Common myeloid progenitor, CD34-positive (primary cell): ENCODE data around the gene MYO1B.

Experiments
- CTCF ChIA-PET: fragments of 350-600 bp; sonication (Branson Sonifier 250); formaldehyde crosslinking; loops from one replicate; lab custom pipeline; 2021; ENCODE audit warnings: antibody characterized with exemption; lab: Charles Lee
- POLR2A ChIA-PET: fragments of 350-600 bp; sonication (Branson Sonifier 250); formaldehyde crosslinking; loops from one replicate; lab custom pipeline; 2021; ENCODE audit warnings: antibody characterized with exemption; lab: Charles Lee
- DNase-seq, 3 donors: peaks; one replicate each; pipeline versions ENCODE4 v3.0.0 to v3.0.0-alpha.2; 2013
- H3K27ac ChIP-seq, 2 experiments: 1 replicate in 1 of 2; 2 replicates in 1 of 2; pipeline ENCODE4 v1.7.0; 2013; ENCODE audit warnings: inconsistent platforms in 2 of 2, low read length in 2 of 2, mild to moderate bottlenecking in 2 of 2, low read depth in 1 of 2, moderate library complexity in 1 of 2; ENCODE audit not compliant: severe bottlenecking in 2 of 2, insufficient read depth in 1 of 2, poor library complexity in 1 of 2
- H3K27me3 ChIP-seq, 5 experiments: replicated peaks in 2 of 5; 1 replicate in 3 of 5; 2 replicates in 2 of 5; pipeline versions ENCODE4 v1.6.1 to v1.7.0; 2013; ENCODE audit warnings: low read length in 4 of 5, mild to moderate bottlenecking in 2 of 5, moderate library complexity in 2 of 5, inconsistent platforms in 1 of 5; ENCODE audit not compliant: insufficient read depth in 5 of 5, control insufficient read depth in 4 of 5
- H3K36me3 ChIP-seq, 4 experiments: 1 replicate in 2 of 4; 2 replicates in 2 of 4; pipeline versions ENCODE4 v1.6.1 to v1.7.0; 2013; ENCODE audit warnings: low read length in 3 of 4, control low read depth in 1 of 4, mild to moderate bottlenecking in 1 of 4; ENCODE audit not compliant: control insufficient read depth in 4 of 4, insufficient read depth in 4 of 4
- H3K4me1 ChIP-seq, 4 experiments: 1 replicate in 3 of 4; 2 replicates in 1 of 4; pipeline versions ENCODE4 v1.6.1 to v1.7.1; 2013; ENCODE audit warnings: low read length in 3 of 4, mild to moderate bottlenecking in 3 of 4, control low read depth in 1 of 4, inconsistent platforms in 1 of 4, moderate library complexity in 1 of 4; ENCODE audit not compliant: control insufficient read depth in 4 of 4, insufficient read depth in 4 of 4; ENCODE audit errors: control extremely low read depth in 1 of 4
- H3K4me3 ChIP-seq, 7 experiments: 1 replicate in 4 of 7; 2 replicates in 3 of 7; pipeline versions ENCODE4 v1.5.1 to v1.7.0; 2013; ENCODE audit warnings: mild to moderate bottlenecking in 7 of 7, low read length in 6 of 7, moderate library complexity in 6 of 7, inconsistent platforms in 2 of 7, low read depth in 2 of 7, control low read depth in 1 of 7; ENCODE audit not compliant: insufficient read depth in 4 of 7, control insufficient read depth in 1 of 7; ENCODE audit errors: extremely low read depth in 1 of 7
- H3K9me3 ChIP-seq, 5 experiments: 1 replicate in 4 of 5; 2 replicates in 1 of 5; pipeline versions ENCODE4 v1.6.1 to v1.7.1; 2013; ENCODE audit warnings: low read length in 4 of 5, mild to moderate bottlenecking in 2 of 5, inconsistent platforms in 1 of 5, low read depth in 1 of 5, moderate library complexity in 1 of 5; ENCODE audit not compliant: control insufficient read depth in 4 of 5, insufficient read depth in 2 of 5; ENCODE audit errors: control extremely low read depth in 1 of 5
- WGBS: methylation state at CpG from one replicate; pipeline ENCODE4 v1.1.5; 2013; ENCODE audit not compliant: insufficient coverage; 5-methylcytosine and 5-hydroxymethylcytosine counted together

Gene MYO1B

DNA sequence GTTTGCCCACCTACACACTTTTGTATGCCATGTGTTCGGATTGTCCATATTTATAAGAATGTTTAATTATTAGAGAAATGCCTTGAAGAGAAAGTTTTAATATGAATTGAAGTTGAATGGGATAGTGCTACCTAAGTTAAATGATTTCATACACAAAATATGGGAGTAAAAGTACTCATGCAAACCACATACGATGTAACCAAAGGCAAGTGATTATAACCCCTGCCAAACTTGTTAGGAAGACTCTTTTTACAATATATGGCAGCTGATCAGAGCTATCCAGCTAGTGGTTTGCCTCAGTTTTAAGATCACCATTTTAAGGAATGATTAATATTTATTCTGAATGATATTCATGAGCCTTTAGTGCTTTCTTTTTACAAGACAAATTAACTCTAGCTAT is 106.7 kb downstream of the MYO1B start:
- Histone ChIP-seq H3K4me3 (no peak overlapping the region), H3K27ac (no peak overlapping the region), H3K36me3 (no peaks in the 10 kb centered on the region), H3K27me3 (no peaks in the 10 kb centered on the region), H3K4me1 (no peaks in the 10 kb centered on the region), H3K9me3 (no peaks in the 10 kb centered on the region)
- DNase-seq: no peak
- ChIA-PET POLR2A (no interaction called here), CTCF (no interaction called here)
- 100% methylated on average over 1 of the region's 2 CpGs for WGBS

DNA sequence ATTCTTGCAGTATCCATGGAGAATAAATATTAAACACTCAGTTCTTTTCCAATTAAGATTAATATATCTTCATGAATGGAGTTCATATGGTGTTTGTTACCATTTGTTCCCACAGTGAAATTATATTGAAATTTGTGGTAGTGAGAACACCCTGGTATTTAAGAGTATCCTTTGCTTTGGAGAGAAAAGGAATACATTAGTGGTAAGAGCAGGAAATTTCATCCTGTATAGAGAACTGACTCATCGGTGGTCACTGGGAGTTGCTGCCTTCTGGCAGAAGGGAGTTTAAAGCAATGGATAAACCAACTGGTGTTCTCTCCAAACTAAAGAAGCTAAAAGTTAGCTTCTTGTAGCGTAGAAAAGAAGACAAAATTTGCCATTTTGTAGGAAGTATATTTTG is 107.3 kb downstream of the MYO1B start:
- Histone ChIP-seq H3K4me3 (no peak overlapping the region), H3K4me1 (no peaks in the 10 kb centered on the region), H3K27ac (no peak overlapping the region), H3K27me3 (no peaks in the 10 kb centered on the region), H3K9me3 (no peaks in the 10 kb centered on the region), H3K36me3 (no peaks in the 10 kb centered on the region)
- no peak for DNase-seq
- ChIA-PET POLR2A (no interaction called here), CTCF (no interaction called here)
- 100% methylated on average over 1 of the region's 2 CpGs for WGBS

GRCh38 chr2:191355170-191355758 is 110.1 kb downstream of the MYO1B start:
- Histone ChIP-seq H3K4me3 (no peak overlapping the region), H3K27me3 (no peaks in the 10 kb centered on the region), H3K36me3 (no peaks in the 10 kb centered on the region), H3K4me1 (no peaks in the 10 kb centered on the region), H3K27ac (no peak overlapping the region), H3K9me3 (no peaks in the 10 kb centered on the region)
- 100% methylated on average over 5 of the region's 8 CpGs for WGBS
- CTCF ChIA-PET: interaction anchor here (0.8 to 2.0 kb wide), 2 partner anchors 8 to 16 kb away, joined by 3 to 4 read pairs; no protein-coding TSS in a partner anchor
- POLR2A ChIA-PET: no interaction called here
- no peak for DNase-seq

- ChIA-PET POLR2A (no interaction called here), CTCF (no interaction called here)
- Histone ChIP-seq H3K36me3 (no peaks in the 10 kb centered on the region), H3K4me3 (no peak overlapping the region), H3K27me3 (no peaks in the 10 kb centered on the region), H3K9me3 (no peaks in the 10 kb centered on the region), H3K4me1 (peaks cover 0 to under 1% (median 0%) of the 10 kb centered on the region in 4 experiments), H3K27ac (no peak overlapping the region)
- no CpG with 5 or more reads among the region's 1 CpG for WGBS
- no peak for DNase-seq
These were observed 112.5 kb downstream of the MYO1B start for GRCh38 chr2:191357678-191358077.

GRCh38 chr2:191358325-191359025 is 113.3 kb downstream of the MYO1B start:
- WGBS: 95% methylated on average over 8 of the region's 11 CpGs
- no peaks in the 10 kb centered on the region for H3K9me3 ChIP-seq
- ChIA-PET CTCF (no interaction called here), POLR2A (no interaction called here)
- no peak for DNase-seq
- no peak overlapping the region for H3K27ac ChIP-seq
- H3K4me3 ChIP-seq: no peak overlapping the region
- peaks cover 0 to 8% (median 1%) of the 10 kb centered on the region in 4 experiments for H3K4me1 ChIP-seq
- H3K27me3 ChIP-seq: no peaks in the 10 kb centered on the region
- no peaks in the 10 kb centered on the region for H3K36me3 ChIP-seq

GRCh38 chr2:191359133-191359532 is 113.9 kb downstream of the MYO1B start:
- Histone ChIP-seq H3K9me3 (no peaks in the 10 kb centered on the region), H3K4me1 (peaks cover 0 to 12% (median 1%) of the 10 kb centered on the region in 4 experiments), H3K27me3 (no peaks in the 10 kb centered on the region), H3K27ac (no peak overlapping the region), H3K36me3 (no peaks in the 10 kb centered on the region), H3K4me3 (no peak overlapping the region)
- ChIA-PET CTCF (interaction anchor here (0.7 kb wide), 1 partner anchor 474 kb away, joined by 3 read pairs; no protein-coding TSS in a partner anchor), POLR2A (no interaction called here)
- no CpG with 5 or more reads among the region's 2 CpGs for WGBS
- no peak for DNase-seq

DNA sequence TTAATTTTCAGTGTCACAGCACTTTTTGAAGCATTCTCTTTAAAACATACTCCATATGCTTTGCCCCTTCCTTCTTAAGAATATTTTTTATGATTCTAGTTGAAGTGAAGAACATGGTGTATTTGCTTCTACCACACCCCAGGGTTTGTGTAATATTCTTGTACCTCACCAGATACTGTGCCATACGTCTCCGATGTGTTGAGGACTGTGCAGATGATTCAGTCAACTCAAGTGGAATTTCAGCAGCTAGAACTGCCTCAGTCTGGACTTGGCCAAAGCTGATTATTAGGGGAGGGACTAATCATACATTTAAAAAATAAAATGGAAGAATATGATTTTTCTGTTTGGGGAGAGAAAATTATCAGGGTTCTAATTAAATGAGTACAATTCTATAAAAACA is 115.7 kb downstream of the MYO1B start:
- H3K36me3 ChIP-seq: no peaks in the 10 kb centered on the region
- H3K27ac ChIP-seq: no peak overlapping the region
- DNase-seq: no peak
- peaks cover 0 to 12% (median 1%) of the 10 kb centered on the region in 4 experiments for H3K4me1 ChIP-seq
- ChIA-PET CTCF (no interaction called here), POLR2A (no interaction called here)
- no CpG with 5 or more reads among the region's 2 CpGs for WGBS
- no peak overlapping the region for H3K4me3 ChIP-seq
- no peaks in the 10 kb centered on the region for H3K9me3 ChIP-seq
- no peaks in the 10 kb centered on the region for H3K27me3 ChIP-seq
